C4-2B (cell line): ENCODE measurements around the gene HNRNPR.

Source experiments
- CTCF ChIP-seq: fragments of 450-650 bp; conservative IDR thresholded peaks from 2 replicates; pipeline ENCODE4 v1.5.1; 2017; ENCODE audit warnings: mild to moderate bottlenecking
- ZFX ChIP-seq: fragments of 450-650 bp; IDR thresholded peaks from 2 replicates; pipeline ENCODE4 v1.6.1; 2017

GRCh38 chr1:23345920-23346319 lies 1.8 kb upstream of the HNRNPR start:
- TF ChIP-seq CTCF (no peak), ZFX (no peak)
